Measurements from ENCODE around the gene TBPL1. TPM values are rescaled to one million over a fixed set of nuclear protein-coding genes. Genes with fewer than 3 reads are reported as not detected.

Gene TBPL1
- total and polyA plus RNA-seq, 2 of the 8 experiments (the other 6 are each of a cell fraction or from before 2014, with no cell fraction given) = 32.5 to 67.0 TPM

DNA sequence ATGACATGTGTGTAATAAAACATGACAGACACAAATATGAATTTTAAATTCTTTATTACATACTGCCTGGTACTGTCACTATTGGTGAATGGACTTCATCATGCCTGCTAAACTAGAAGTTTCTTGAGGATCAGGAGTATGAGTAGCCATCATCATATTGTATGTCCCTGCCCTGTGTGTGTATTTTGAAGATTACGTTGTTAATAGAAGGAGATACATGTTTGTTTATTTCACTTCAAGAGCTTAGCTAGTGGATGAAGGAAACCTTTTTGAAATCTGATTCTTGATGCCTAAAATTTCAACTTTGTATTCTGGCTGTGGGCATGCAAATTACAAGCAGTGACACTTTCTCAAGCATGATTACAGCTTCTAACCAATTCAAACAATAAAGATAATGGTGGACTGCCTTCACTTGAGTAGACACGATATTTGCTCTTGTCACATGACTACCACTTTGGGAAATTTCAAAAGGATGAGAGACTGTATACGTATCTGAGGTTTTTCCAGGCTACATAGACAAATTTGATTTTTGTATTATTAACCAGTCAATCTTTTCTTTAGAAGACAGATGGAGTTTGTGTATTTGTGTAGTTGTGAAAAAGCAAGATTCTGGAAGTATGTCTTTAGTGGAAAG is 3.5 kb downstream of the TBPL1 start:
- Histone ChIP-seq H3K79me2 (ENCODE audit: control insufficient read depth in 1 of 2, insufficient read depth in 2 of 2, low read length in 2 of 2) (peaks cover 34 to 81% of the 10 kb centered on the region in 2 experiments), H2BK120ac (replicated peaks; ENCODE audit: low read depth, low read length) (no peak overlapping the region), H4K20me1 (replicated peaks in 1 of 2; ENCODE audit: control insufficient read depth in 1 of 2, insufficient read depth in 2 of 2, low read length in 2 of 2) (peaks cover 3 to 10% of the 10 kb centered on the region in 2 experiments), H2BK12ac (ENCODE audit: low read depth, low read length) (no peak overlapping the region), H4K91ac (replicated peaks; ENCODE audit: insufficient read length, low read length) (no peak overlapping the region), H2AFZ (ENCODE audit: low read length) (no peak overlapping the region), H3K4me1 (replicated peaks in 1 of 4; ENCODE audit: control insufficient read depth in 3 of 4, insufficient read depth in 4 of 4, low read length in 3 of 4) (peaks cover 0 to 10% (median 3%) of the 10 kb centered on the region in 4 experiments; a peak in 6 of 7 replicates), H3K4me2 (ENCODE audit: insufficient read depth in 1 of 2, low read depth in 2 of 2, low read length in 2 of 2) (no peak overlapping the region), H3K56ac (replicated peaks; ENCODE audit: insufficient read length, low read depth, low read length) (no peak overlapping the region), H3K9ac (replicated peaks in 1 of 4; ENCODE audit: extremely low read depth in 1 of 4, low read depth in 3 of 4, low read length in 3 of 4) (no peak overlapping the region), H2AK5ac (ENCODE audit: low read depth, low read length) (no peak overlapping the region), H3K27me3 (replicated peaks in 1 of 4; ENCODE audit: control insufficient read depth in 3 of 4, extremely low read depth in 1 of 4, insufficient read depth in 3 of 4, low read length in 3 of 4) (no peaks in the 10 kb centered on the region; a peak in 1 of 7 replicates), H4K5ac (ENCODE audit: insufficient read length, low read depth, low read length) (no peak overlapping the region), H3K18ac (ENCODE audit: extremely low read depth, low read length) (no peak overlapping the region), H3K23ac (ENCODE audit: insufficient read length) (no peak overlapping the region), H3K4me3 (ENCODE audit: extremely low read depth in 1 of 4, insufficient read depth in 2 of 4, low read depth in 3 of 4, low read length in 4 of 4) (no peak overlapping the region), H3K36me3 (ENCODE audit: control insufficient read depth in 2 of 4, insufficient read depth in 4 of 4, low read length in 3 of 4) (no peaks in the 10 kb centered on the region), H2BK15ac (ENCODE audit: low read length) (no peak overlapping the region), H3K4ac (replicated peaks; ENCODE audit: insufficient read length, low read depth, low read length) (no peak overlapping the region), H2BK5ac (ENCODE audit: low read depth, low read length) (no peak overlapping the region), H3K14ac (ENCODE audit: insufficient read length) (no peak overlapping the region), H3K27ac (ENCODE audit: low read depth, low read length) (no peak overlapping the region), H3K9me3 (ENCODE audit: insufficient read depth in 2 of 2, low read depth in 1 of 2, low read length in 1 of 2) (no peaks in the 10 kb centered on the region), H4K8ac (ENCODE audit: extremely low read depth, insufficient read depth, low read length) (no peak overlapping the region), H3K23me2 (ENCODE audit: low read depth, low read length) (peaks cover 8% of the 10 kb centered on the region), H3K79me1 (ENCODE audit: low read depth, low read length) (peaks cover 9% of the 10 kb centered on the region), H2BK20ac (ENCODE audit: low read length) (no peak overlapping the region)
- ChIA-PET CTCF (ENCODE audit: partially characterized antibody) (interaction anchor here (0.8 to 1.6 kb wide), 5 partner anchors 20 to 161 kb away, joined by 3 read pairs; no protein-coding TSS in a partner anchor), POLR2A (ENCODE audit: partially characterized antibody) (interaction anchor here (3.2 kb wide), 1 partner anchor 11 kb away, joined by 11 read pairs; no protein-coding TSS in a partner anchor)
- FAIRE-seq (no peak), DNase-seq (ENCODE audit: low read depth in 1 of 2, low spot score in 2 of 2) (no peak)
- 86% methylated on average over 3 of the region's 3 CpGs; no CpG with 5 or more reads in 1 of the 2 experiments for WGBS, 2 experiments (ENCODE audit: extremely low coverage in 1 of 2, insufficient coverage in 1 of 2, insufficient read length in 1 of 2, insufficient replicate concordance in 2 of 2, low coverage in 1 of 2, low lambda C conversion rate in 2 of 2, missing lambda C conversion rate in 1 of 2)
- no peak for TF ChIP-seq BRCA1 (IDR thresholded peaks at IDR 0.05; ENCODE audit: low read depth, low read length)
- TF ChIP-seq KDM5A (IDR thresholded peaks at IDR 0.05; ENCODE audit: low read length) = no peak
- no peak for TF ChIP-seq SP2 (IDR thresholded peaks at IDR 0.05; ENCODE audit: low read length)
- no peak for TF ChIP-seq MAX (IDR thresholded peaks at IDR 0.05)
- TF ChIP-seq GTF2F1 (IDR thresholded peaks at IDR 0.05; ENCODE audit: borderline replicate concordance, low read depth, low read length) = no peak
- no peak for TF ChIP-seq RNF2 (IDR thresholded peaks at IDR 0.05; ENCODE audit: borderline replicate concordance, low read depth, low read length, missing control alignments, poor library complexity, severe bottlenecking)
- TF ChIP-seq CBX5 (IDR thresholded peaks at IDR 0.05; ENCODE audit: low read depth, low read length) = no peak
- no peak for TF ChIP-seq BCL11A (IDR thresholded peaks at IDR 0.05; ENCODE audit: low read depth in 2 of 2, low read length in 2 of 2)
- TF ChIP-seq SRF (IDR thresholded peaks at IDR 0.05; ENCODE audit: low read depth, low read length) = no peak
- TF ChIP-seq RAD21 (IDR thresholded peaks at IDR 0.05 in 1 of 2, conservative IDR thresholded peaks at IDR 0.05 in 1 of 2; ENCODE audit: low read depth in 2 of 2, low read length in 2 of 2) = no peak
- TF ChIP-seq KDM4A (IDR thresholded peaks at IDR 0.05; ENCODE audit: low read depth, low read length, severe bottlenecking) = no peak
